Upper lobe of left lung (tissue), 6 donors: ENCODE measurements around the gene MGLL. TPM values are rescaled to one million over a fixed set of nuclear protein-coding genes. Genes with fewer than 3 reads are reported as not detected.
A peak's percentile ranks its signal among the peaks of the same experiment; 100 is the strongest.

Experiments
- ATAC-seq, 2 donors: fragments of 200-7000 bp; cut with Tn5 transposase; one replicate each; pipeline ENCODE4 v1.9.1; 2022; ENCODE audit warnings: mild to moderate bottlenecking in 2 of 2, moderate library complexity in 2 of 2; ENCODE audit not compliant: low FRiP score in 2 of 2
- DNase-seq, 2 donors: peaks; one replicate each; pipeline ENCODE4 v3.0.0-alpha.2; 2019 to 2020
- H3K27ac ChIP-seq, 4 donors: fragments of 200-600 bp; sonication (generic); one replicate each; pipeline ENCODE4 v1.5.1; 2016 to 2019
- H3K27me3 ChIP-seq, 4 donors: fragments of 200-600 bp; sonication (generic); one replicate each; pipeline ENCODE4 v1.5.1; 2017 to 2019
- H3K36me3 ChIP-seq, 4 donors: fragments of 200-600 bp; sonication (generic); one replicate each; pipeline ENCODE4 v1.5.1; 2016 to 2019
- H3K4me1 ChIP-seq, 4 donors: fragments of 200-600 bp; sonication (generic); one replicate each; pipeline ENCODE4 v1.5.1; 2018 to 2019
- H3K4me3 ChIP-seq, 4 donors: fragments of 200-600 bp; sonication (generic); one replicate each; pipeline ENCODE4 v1.5.1; 2017 to 2019; ENCODE audit warnings: mild to moderate bottlenecking in 2 of 4, moderate library complexity in 1 of 4
- H3K9me3 ChIP-seq, 4 donors: fragments of 200-600 bp; sonication (generic); one replicate each; pipeline ENCODE4 v1.5.1; 2018 to 2019
- EP300 ChIP-seq, 4 donors: sonication (generic); formaldehyde crosslinking; IDR thresholded peaks; one replicate each; pipeline ENCODE4 v1.5.1; 2017; ENCODE audit warnings: antibody characterized with exemption in 4 of 4, control low read depth in 2 of 4
- POLR2A ChIP-seq, 4 donors: fragments of 450-650 bp; IDR thresholded peaks; one replicate each; pipeline ENCODE4 v1.5.1; 2016 to 2017; ENCODE audit warnings: antibody characterized with exemption in 4 of 4, mild to moderate bottlenecking in 2 of 4
- POLR2AphosphoS5 ChIP-seq, 2 donors: sonication (generic); formaldehyde crosslinking; IDR thresholded peaks; one replicate each; pipeline ENCODE4 v1.5.1; 2017; ENCODE audit warnings: antibody characterized with exemption in 2 of 2
- WGBS, 2 donors: methylation state at CpG; one replicate each; pipeline ENCODE4 v1.1.5; 2017 to 2018; 5-methylcytosine and 5-hydroxymethylcytosine counted together
- total RNA-seq, 6 donors: library from RNA; depleted of rRNA in 4 of 6; stranded (reverse); fragments of >200 nt in 4 of 6; gene quantifications; one replicate each; pipeline versions ENCODE4 v1.1.0 to v1.2.1, GENCODE V29; 2016 to 2021
- TF ChIP-seq, protein P1 (sequence below), 6 experiments: fragments of 450-650 bp in 4 of 6; fragments of 200-600 bp in 2 of 6; sonication (generic) in 2 of 6; IDR thresholded peaks; one replicate each; pipeline ENCODE4 v1.5.1; 2016 to 2019; ENCODE audit warnings: antibody characterized with exemption in 6 of 6
- donor health status: DM: no; HTN: no; CAD: no; lungs with moderate emphysema.
- donor health status: DM: no; HTN: yes; CAD: no; lungs with severe emphysema.

MGLL gene
- total RNA-seq, 6 donors from 2014 or later: 128 to 253 (median 190) TPM

DNA sequence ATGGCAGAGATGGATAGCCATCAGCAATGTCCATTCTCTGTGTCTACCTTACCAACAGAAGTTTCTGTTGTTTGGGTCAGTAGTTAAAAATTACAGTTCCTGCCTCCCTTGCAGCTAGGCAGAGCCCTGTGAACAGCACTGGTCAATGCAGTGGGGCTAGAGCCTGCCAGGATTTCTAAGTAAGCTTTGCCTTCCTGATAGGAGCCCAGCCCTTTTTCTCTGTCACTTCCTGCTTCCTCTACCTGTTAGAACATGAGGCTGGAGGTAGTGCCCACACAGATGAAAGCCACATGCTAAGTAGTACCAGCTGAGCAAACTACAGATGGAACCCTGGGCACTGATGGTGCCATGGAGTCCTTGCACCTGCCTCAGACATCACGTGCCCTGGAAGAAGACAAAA lies 45.0 kb downstream of the MGLL start:
- Histone ChIP-seq H3K27me3 (no peaks in the 10 kb centered on the region), H3K4me1 (peaks cover 34 to 52% (median 46%) of the 10 kb centered on the region in 4 donors), H3K4me3 (no peak overlapping the region), H3K36me3 (no peaks in the 10 kb centered on the region), H3K9me3 (no peaks in the 10 kb centered on the region), H3K27ac (no peak overlapping the region)
- DNase-seq (no peak), ATAC-seq (no peak)
- no peak for TF ChIP-seq EP300 (IDR thresholded peaks at IDR 0.05)
- TF ChIP-seq POLR2A (IDR thresholded peaks at IDR 0.05): no peak
- TF ChIP-seq, protein P1, sequence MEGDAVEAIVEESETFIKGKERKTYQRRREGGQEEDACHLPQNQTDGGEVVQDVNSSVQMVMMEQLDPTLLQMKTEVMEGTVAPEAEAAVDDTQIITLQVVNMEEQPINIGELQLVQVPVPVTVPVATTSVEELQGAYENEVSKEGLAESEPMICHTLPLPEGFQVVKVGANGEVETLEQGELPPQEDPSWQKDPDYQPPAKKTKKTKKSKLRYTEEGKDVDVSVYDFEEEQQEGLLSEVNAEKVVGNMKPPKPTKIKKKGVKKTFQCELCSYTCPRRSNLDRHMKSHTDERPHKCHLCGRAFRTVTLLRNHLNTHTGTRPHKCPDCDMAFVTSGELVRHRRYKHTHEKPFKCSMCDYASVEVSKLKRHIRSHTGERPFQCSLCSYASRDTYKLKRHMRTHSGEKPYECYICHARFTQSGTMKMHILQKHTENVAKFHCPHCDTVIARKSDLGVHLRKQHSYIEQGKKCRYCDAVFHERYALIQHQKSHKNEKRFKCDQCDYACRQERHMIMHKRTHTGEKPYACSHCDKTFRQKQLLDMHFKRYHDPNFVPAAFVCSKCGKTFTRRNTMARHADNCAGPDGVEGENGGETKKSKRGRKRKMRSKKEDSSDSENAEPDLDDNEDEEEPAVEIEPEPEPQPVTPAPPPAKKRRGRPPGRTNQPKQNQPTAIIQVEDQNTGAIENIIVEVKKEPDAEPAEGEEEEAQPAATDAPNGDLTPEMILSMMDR (IDR thresholded peaks at IDR 0.05): no peak
- WGBS, 2 donors: 88 to 100% methylated on average over 1 of the region's 1 CpG

DNA sequence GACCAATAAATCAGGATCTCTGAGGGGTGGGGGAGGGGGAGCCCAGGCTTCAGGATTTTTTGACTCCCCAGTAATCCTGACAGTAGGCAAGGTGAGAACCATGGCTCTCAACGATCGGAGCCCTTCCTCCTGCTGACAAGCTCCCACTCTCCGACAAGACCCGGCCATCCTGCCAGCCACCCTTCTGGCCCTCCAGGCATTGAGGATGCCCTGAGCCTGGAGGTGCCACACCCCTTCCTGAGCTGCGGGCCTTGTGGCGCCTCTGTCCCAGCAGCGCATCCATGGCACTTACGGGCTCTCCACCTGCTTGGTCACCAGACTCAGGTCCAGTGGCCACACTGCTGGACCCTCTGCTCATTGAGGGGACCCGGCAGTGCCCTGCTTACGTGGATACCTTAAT lies 46.0 kb downstream of the MGLL start:
- H3K27me3 ChIP-seq: no peaks in the 10 kb centered on the region
- no peaks in the 10 kb centered on the region for H3K9me3 ChIP-seq
- H3K27ac ChIP-seq: peak overlapping the region in 2 of 4 donors; percentile 53 to 71
- H3K4me3 ChIP-seq: no peak overlapping the region
- TF ChIP-seq, protein P1 (IDR thresholded peaks at IDR 0.05): no peak
- TF ChIP-seq POLR2A (IDR thresholded peaks at IDR 0.05) (no peak), EP300 (IDR thresholded peaks at IDR 0.05) (no peak), POLR2AphosphoS5 (IDR thresholded peaks at IDR 0.05) (no peak)
- 87 to 89% methylated on average over 9 to 10 of the region's 10 CpGs for WGBS, 2 donors
- no peaks in the 10 kb centered on the region for H3K36me3 ChIP-seq
- DNase-seq: no peak
- H3K4me1 ChIP-seq: peaks cover 33 to 55% (median 44%) of the 10 kb centered on the region in 4 donors
- ATAC-seq: no peak

DNA sequence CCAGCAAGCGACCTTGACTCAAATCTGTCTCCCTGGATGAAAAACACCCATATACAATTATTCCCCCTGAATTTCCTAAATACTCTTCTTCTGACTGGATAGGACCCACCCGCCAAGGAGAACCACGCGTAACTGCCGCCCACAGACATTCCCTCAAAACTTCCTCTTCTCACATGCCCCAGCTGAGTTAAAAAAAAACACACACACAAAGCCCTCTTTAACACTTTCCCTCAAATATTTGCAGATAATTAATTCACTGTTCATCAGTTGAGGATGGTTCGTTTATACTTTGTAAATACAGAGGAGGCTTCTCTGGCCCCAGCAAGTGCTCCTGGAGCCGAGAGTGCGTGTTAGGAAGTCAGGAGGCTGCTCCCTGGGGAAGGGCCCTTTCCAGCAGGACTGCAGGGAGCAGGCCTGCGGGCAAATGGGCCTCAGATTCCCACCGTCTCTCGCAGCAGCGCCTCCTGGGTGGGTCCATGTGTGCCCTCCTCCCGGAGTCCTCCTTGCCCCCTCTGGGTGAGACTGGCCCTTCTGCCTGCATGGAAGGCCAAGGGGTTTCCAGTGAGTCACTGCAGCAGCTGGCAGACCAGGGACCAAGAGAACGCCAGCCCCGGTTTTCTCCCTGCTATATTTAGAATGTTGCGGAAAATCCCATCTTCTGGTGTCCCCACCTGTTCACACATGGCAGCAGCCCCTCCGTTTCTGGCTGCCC lies 46.8 kb downstream of the MGLL start:
- TF ChIP-seq POLR2A (IDR thresholded peaks at IDR 0.05) (no peak), POLR2AphosphoS5 (IDR thresholded peaks at IDR 0.05) (no peak), EP300 (IDR thresholded peaks at IDR 0.05) (no peak)
- TF ChIP-seq, protein P1 (IDR thresholded peaks at IDR 0.05): no peak
- peak in 1 of 2 donors; percentile 54 for ATAC-seq
- peak in 1 of 2 donors; percentile 52 for DNase-seq
- H3K4me1 ChIP-seq: peaks cover 31 to 52% (median 43%) of the 10 kb centered on the region in 4 donors
- 39% methylated on average over 14 to 17 of the region's 17 CpGs for WGBS, 2 donors
- H3K36me3 ChIP-seq: no peaks in the 10 kb centered on the region
- H3K4me3 ChIP-seq: no peak overlapping the region
- no peaks in the 10 kb centered on the region for H3K9me3 ChIP-seq
- no peaks in the 10 kb centered on the region for H3K27me3 ChIP-seq
- peak overlapping the region in 3 of 4 donors; percentile 53 to 71 (median 57) for H3K27ac ChIP-seq

DNA sequence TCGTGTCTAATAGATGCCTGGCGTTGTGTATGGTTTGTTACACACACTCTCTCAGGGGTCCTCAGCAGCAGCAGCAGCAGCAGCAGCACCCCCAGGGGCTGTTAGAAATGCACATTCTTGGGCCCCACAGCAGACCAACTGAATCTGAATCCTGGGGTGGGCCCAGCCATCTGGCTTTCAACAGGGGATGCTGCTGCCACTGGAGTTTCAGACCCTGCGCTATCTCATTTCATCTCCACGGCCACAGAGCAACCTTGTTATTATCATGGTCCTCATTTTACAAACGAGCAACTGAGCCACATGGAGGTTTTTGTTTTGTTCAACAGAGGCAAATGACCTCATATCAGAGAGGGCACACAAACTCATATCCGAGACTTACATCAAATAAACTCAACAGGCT lies 47.7 kb downstream of the MGLL start:
- DNase-seq: no peak
- H3K4me1 ChIP-seq: peaks cover 27 to 46% (median 36%) of the 10 kb centered on the region in 4 donors
- 74 to 79% methylated on average over 6 of the region's 6 CpGs for WGBS, 2 donors
- no peak for ATAC-seq
- TF ChIP-seq POLR2AphosphoS5 (IDR thresholded peaks at IDR 0.05): no peak
- H3K27ac ChIP-seq: peak overlapping the region in 2 of 4 donors; percentile 53 to 71
- H3K36me3 ChIP-seq: no peaks in the 10 kb centered on the region
- H3K4me3 ChIP-seq: no peak overlapping the region
- no peaks in the 10 kb centered on the region for H3K9me3 ChIP-seq
- no peaks in the 10 kb centered on the region for H3K27me3 ChIP-seq

DNA sequence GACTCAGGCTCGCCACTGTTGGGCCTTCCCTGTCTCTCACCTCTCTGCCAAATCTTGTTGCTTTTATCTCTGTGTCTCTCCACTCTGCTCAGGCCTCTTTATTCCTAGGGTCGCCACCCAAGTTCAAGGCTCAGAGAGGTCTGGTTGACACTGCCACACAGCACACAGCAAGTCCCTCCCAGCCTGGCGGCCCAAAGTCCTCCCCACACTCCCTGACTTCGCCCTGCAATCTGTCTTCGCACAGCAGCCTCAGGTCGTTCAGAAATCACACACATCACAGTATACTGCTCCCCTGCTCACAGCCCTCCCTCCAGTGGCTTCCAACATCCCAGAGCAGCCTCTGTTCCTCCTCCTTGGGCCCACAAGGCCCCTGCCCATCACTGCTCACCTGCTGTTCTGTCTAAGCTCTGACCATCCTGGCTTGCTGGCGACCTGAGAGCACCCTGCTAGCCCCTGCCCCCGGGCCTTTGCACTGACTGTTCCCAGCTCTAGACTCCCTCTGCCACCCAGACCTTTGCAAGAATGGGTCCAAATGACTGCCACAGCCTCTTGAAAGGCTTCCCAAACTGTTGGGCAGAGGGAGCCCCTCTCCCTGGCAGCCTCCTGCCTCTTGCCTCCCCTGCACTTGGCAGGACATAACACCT lies 48.4 kb downstream of the MGLL start:
- WGBS, 2 donors: 91 to 92% methylated on average over 6 to 8 of the region's 8 CpGs
- H3K27ac ChIP-seq: peak overlapping the region in 3 of 4 donors; percentile 12 to 64 (median 60)
- no peak overlapping the region for H3K4me3 ChIP-seq
- TF ChIP-seq POLR2AphosphoS5 (IDR thresholded peaks at IDR 0.05): no peak
- H3K9me3 ChIP-seq: no peaks in the 10 kb centered on the region
- H3K4me1 ChIP-seq: peaks cover 27 to 48% (median 41%) of the 10 kb centered on the region in 4 donors
- H3K36me3 ChIP-seq: no peaks in the 10 kb centered on the region
- ATAC-seq (no peak), DNase-seq (no peak)
- no peaks in the 10 kb centered on the region for H3K27me3 ChIP-seq
